PC-9 (cell line): ENCODE data around the gene IGSF21. TPM values are rescaled to one million over a fixed set of nuclear protein-coding genes. Genes with fewer than 3 reads are reported as not detected.

Source experiments
- BruUV-seq: library from RNA; stranded (reverse); fragments of 400-500 nt; replicated peaks from 2 replicates; lab custom pipeline; 2021; lab: Mats Ljungman, UMichigan
- CTCF ChIA-PET: fragments of 300-600 bp; sonication (Branson Sonifier 250); formaldehyde crosslinking; loops from one replicate; lab custom pipeline; 2022; ENCODE audit warnings: antibody characterized with exemption; lab: Charles Lee
- POLR2A ChIA-PET: fragments of 300-600 bp; sonication (Branson Sonifier 250); formaldehyde crosslinking; loops from one replicate; lab custom pipeline; 2022; ENCODE audit warnings: antibody characterized with exemption; ENCODE audit not compliant: unreplicated experiment; lab: Charles Lee
- DNase-seq, 2 experiments: peaks; one replicate each; pipeline versions ENCODE4 v3.0.0 to v3.0.0-alpha.2; 2015 to 2022; ENCODE audit warnings: mixed read lengths in 1 of 2
- H2AFZ ChIP-seq: fragments of 200-600 bp; sonication (generic); 2 replicates; pipeline ENCODE4 v1.8.1; 2017; ENCODE audit warnings: antibody characterized with exemption
- H3F3A ChIP-seq: fragments of 200-600 bp; sonication (generic); 2 replicates; pipeline ENCODE4 v1.8.1; 2017; ENCODE audit warnings: antibody characterized with exemption, mild to moderate bottlenecking, low read depth; ENCODE audit not compliant: insufficient read depth
- H3K27ac ChIP-seq: fragments of 200-600 bp; sonication (generic); 2 replicates; pipeline ENCODE4 v1.6.1; 2016; ENCODE audit warnings: mixed run types
- H3K27me3 ChIP-seq: fragments of 200-600 bp; sonication (generic); 2 replicates; pipeline ENCODE4 v1.6.1; 2016; ENCODE audit warnings: low read depth, mixed run types; ENCODE audit not compliant: insufficient read depth
- H3K36me3 ChIP-seq: fragments of 200-600 bp; sonication (generic); 2 replicates; pipeline ENCODE4 v1.6.1; 2016; ENCODE audit warnings: low read depth, mixed run types
- H3K4me1 ChIP-seq: fragments of 200-600 bp; sonication (generic); replicated peaks from 2 replicates; pipeline ENCODE4 v1.6.1; 2016; ENCODE audit warnings: mixed run types; ENCODE audit not compliant: insufficient read depth
- H3K4me2 ChIP-seq: fragments of 200-600 bp; sonication (generic); 2 replicates; pipeline ENCODE4 v1.6.1; 2017; ENCODE audit warnings: mixed run types
- H3K4me3 ChIP-seq: fragments of 200-600 bp; sonication (generic); 2 replicates; pipeline ENCODE4 v1.6.1; 2016; ENCODE audit warnings: mixed run types
- H3K79me2 ChIP-seq: fragments of 200-600 bp; sonication (generic); 2 replicates; pipeline ENCODE4 v1.6.1; 2017; ENCODE audit warnings: low read depth, mixed run types
- H3K9me2 ChIP-seq: fragments of 200-600 bp; sonication (generic); 2 replicates; pipeline ENCODE4 v1.8.1; 2017; ENCODE audit warnings: mild to moderate bottlenecking; ENCODE audit not compliant: insufficient read depth
- H3K9me3 ChIP-seq: fragments of 200-600 bp; sonication (generic); 2 replicates; pipeline ENCODE4 v1.8.1; 2016; ENCODE audit warnings: low read depth; ENCODE audit not compliant: insufficient read depth
- H4K20me1 ChIP-seq: fragments of 200-600 bp; sonication (generic); 2 replicates; pipeline ENCODE4 v1.8.1; 2017; ENCODE audit not compliant: insufficient read depth
- CTCF ChIP-seq: fragments of 200-600 bp; sonication (generic); conservative IDR thresholded peaks from 2 replicates; pipeline ENCODE4 v1.6.1; 2017; ENCODE audit warnings: mixed run types, antibody characterized with exemption, mild to moderate bottlenecking, moderate library complexity
- EZH2 ChIP-seq: fragments of 200-600 bp; sonication (generic); IDR thresholded peaks from 2 replicates; pipeline ENCODE4 v1.8.0; 2017; ENCODE audit warnings: antibody characterized with exemption, low read depth
- intact Hi-C: fragments of 100-400 bp; cut with micrococcal nuclease; formaldehyde crosslinking; loops from one replicate; pipeline ENCODE4 v1.10.0; 2022; ENCODE audit not compliant: unreplicated experiment
- total RNA-seq: library from RNA; stranded (reverse); gene quantifications from 2 replicates; pipeline ENCODE4 v1.2.3, GENCODE V29; 2021

The IGSF21 gene
- total RNA-seq, 1 experiment from 2014 or later: not detected

- Histone ChIP-seq H3F3A (no peaks in the 10 kb centered on the region), H4K20me1 (no peaks in the 10 kb centered on the region), H3K27me3 (peaks cover 33% of the 10 kb centered on the region), H2AFZ (no peak overlapping the region), H3K27ac (no peak overlapping the region), H3K9me3 (no peaks in the 10 kb centered on the region), H3K4me2 (no peak overlapping the region), H3K79me2 (no peaks in the 10 kb centered on the region), H3K4me1 (no peaks in the 10 kb centered on the region), H3K4me3 (no peak overlapping the region), H3K36me3 (no peaks in the 10 kb centered on the region), H3K9me2 (no peaks in the 10 kb centered on the region)
- TF ChIP-seq EZH2 (no peak), CTCF (no peak)
- intact Hi-C loops: no loop called here
- CTCF ChIA-PET: no interaction called here
- POLR2A ChIA-PET: no interaction called here
- DNase-seq: no peak
- no TSS peak for BruUV-seq
Measured at GRCh38 chr1:18239671-18240070, 132.1 kb downstream of the IGSF21 start.

GRCh38 chr1:18240906-18241305 lies 133.3 kb downstream of the IGSF21 start:
- Histone ChIP-seq H3K4me2 (no peak overlapping the region), H3K9me3 (no peaks in the 10 kb centered on the region), H3K36me3 (no peaks in the 10 kb centered on the region), H3F3A (no peaks in the 10 kb centered on the region), H3K4me1 (no peaks in the 10 kb centered on the region), H3K79me2 (no peaks in the 10 kb centered on the region), H3K27me3 (peaks cover 33% of the 10 kb centered on the region), H3K9me2 (no peaks in the 10 kb centered on the region), H4K20me1 (no peaks in the 10 kb centered on the region), H2AFZ (no peak overlapping the region), H3K27ac (no peak overlapping the region), H3K4me3 (no peak overlapping the region)
- DNase-seq: no peak
- CTCF ChIA-PET: no interaction called here
- intact Hi-C loops: no loop called here
- no TSS peak for BruUV-seq
- POLR2A ChIA-PET: no interaction called here
- no peak for TF ChIP-seq CTCF
- TF ChIP-seq EZH2: no peak

GRCh38 chr1:18241891-18242290 lies 134.3 kb downstream of the IGSF21 start:
- H3K36me3 ChIP-seq: no peaks in the 10 kb centered on the region
- no TSS peak for BruUV-seq
- intact Hi-C loops: no loop called here
- H3K27me3 ChIP-seq: peaks cover 33% of the 10 kb centered on the region
- no peak overlapping the region for H2AFZ ChIP-seq
- no peak overlapping the region for H3K27ac ChIP-seq
- no peaks in the 10 kb centered on the region for H3K4me1 ChIP-seq
- ChIA-PET CTCF (no interaction called here), POLR2A (no interaction called here)
- H3K79me2 ChIP-seq: no peaks in the 10 kb centered on the region
- no peak overlapping the region for H3K4me3 ChIP-seq
- H3F3A ChIP-seq: no peaks in the 10 kb centered on the region
- H3K9me2 ChIP-seq: no peaks in the 10 kb centered on the region
- H3K9me3 ChIP-seq: no peaks in the 10 kb centered on the region
- H4K20me1 ChIP-seq: no peaks in the 10 kb centered on the region
- TF ChIP-seq EZH2: no peak
- TF ChIP-seq CTCF: no peak
- DNase-seq: no peak
- H3K4me2 ChIP-seq: no peak overlapping the region
